Neural cell (in vitro differentiated cells): Measurements from ENCODE around the gene CDON. TPM values are rescaled to one million over a fixed set of nuclear protein-coding genes. Genes with fewer than 3 reads are reported as not detected.

Experiments
- H2AFZ ChIP-seq: fragments of 200-600, 300-800 bp; sonication (generic), shearing (Covaris generic); 2 replicates; pipeline ENCODE4 v1.6.0; 2014; ENCODE audit warnings: low read depth, mild to moderate bottlenecking, antibody characterized with exemption, low read length, moderate library complexity
- H3F3A ChIP-seq: fragments of 200-600 bp; shearing (Covaris generic); 2 replicates; pipeline ENCODE4 v1.6.1; 2016; ENCODE audit warnings: mild to moderate bottlenecking, moderate library complexity, mixed read lengths, antibody characterized with exemption, low read length; ENCODE audit not compliant: insufficient read depth, poor library complexity, severe bottlenecking
- H3K27ac ChIP-seq: fragments of 200-600, 300-800 bp; sonication (generic), shearing (Covaris generic); 2 replicates; pipeline ENCODE4 v1.5.1; 2014; ENCODE audit warnings: mild to moderate bottlenecking, low read length, moderate library complexity
- H3K27me3 ChIP-seq: fragments of 300-800, 200-600 bp; sonication (generic), shearing (Covaris generic); 2 replicates; pipeline ENCODE4 v1.6.0; 2014; ENCODE audit warnings: mild to moderate bottlenecking, low read depth, low read length, moderate library complexity; ENCODE audit not compliant: insufficient read depth
- H3K36me3 ChIP-seq: fragments of 300-800, 200-600 bp; sonication (generic), shearing (Covaris generic); 2 replicates; pipeline ENCODE4 v1.5.1; 2014; ENCODE audit warnings: mild to moderate bottlenecking, antibody characterized with exemption, low read length, moderate library complexity; ENCODE audit not compliant: insufficient read depth
- H3K4me2 ChIP-seq: fragments of 300-800, 200-600 bp; sonication (generic), shearing (Covaris generic); 2 replicates; pipeline ENCODE4 v1.6.0; 2014; ENCODE audit warnings: mild to moderate bottlenecking, low read length
- H3K4me3 ChIP-seq: fragments of 300-800, 200-600 bp; sonication (generic), shearing (Covaris generic); 2 replicates; pipeline ENCODE4 v1.5.1; 2014; ENCODE audit warnings: mild to moderate bottlenecking, low read length, moderate library complexity
- H3K79me2 ChIP-seq: fragments of 200-600 bp; shearing (Covaris generic); replicated peaks from 2 replicates; pipeline ENCODE4 v1.6.0; 2014; ENCODE audit warnings: mild to moderate bottlenecking, low read length, moderate library complexity; ENCODE audit not compliant: insufficient read depth
- H3K9ac ChIP-seq: fragments of 300-800, 200-600 bp; sonication (generic), shearing (Covaris generic); 2 replicates; pipeline ENCODE4 v1.6.1; 2016; ENCODE audit warnings: mild to moderate bottlenecking, low read length, mixed read lengths
- H3K9me2 ChIP-seq: fragments of 200-600 bp; shearing (Covaris generic); 2 replicates; pipeline ENCODE4 v1.6.1; 2016; ENCODE audit warnings: mild to moderate bottlenecking, low read length, mixed read lengths; ENCODE audit not compliant: insufficient read depth
- H3K9me3 ChIP-seq: fragments of 200-600, 300-800 bp; sonication (generic), shearing (Covaris generic); 2 replicates; pipeline ENCODE4 v1.6.1; 2016; ENCODE audit warnings: mild to moderate bottlenecking, mixed run types, low read length, moderate library complexity, mixed read lengths
- H4K20me1 ChIP-seq: fragments of 200-600 bp; shearing (Covaris generic); 2 replicates; pipeline ENCODE4 v1.6.1; 2016; ENCODE audit warnings: mild to moderate bottlenecking, mixed run types; ENCODE audit not compliant: insufficient read depth
- EP300 ChIP-seq: fragments of 450-650 bp; conservative IDR thresholded peaks from 2 replicates; pipeline ENCODE4 v1.6.1; 2014; ENCODE audit warnings: antibody characterized with exemption, mild to moderate bottlenecking, moderate library complexity; ENCODE audit not compliant: poor library complexity, severe bottlenecking
- EZH2 ChIP-seq: fragments of 200-600, 300-800 bp; shearing (Covaris generic), sonication (generic); IDR thresholded peaks from 2 replicates; pipeline ENCODE4 v1.6.1; 2014; ENCODE audit warnings: antibody characterized with exemption, low read length, borderline replicate concordance, mild to moderate bottlenecking; ENCODE audit not compliant: insufficient read depth, poor library complexity, severe bottlenecking
- MXI1 ChIP-seq: fragments of 450-650 bp; conservative IDR thresholded peaks from 2 replicates; pipeline ENCODE4 v1.6.1; 2014; ENCODE audit warnings: antibody characterized with exemption, mild to moderate bottlenecking; ENCODE audit not compliant: poor library complexity, severe bottlenecking
- POLR2AphosphoS5 ChIP-seq: IDR thresholded peaks from 2 replicates; pipeline ENCODE4 v1.6.1; 2012
- RAD21 ChIP-seq: fragments of 450-650 bp; conservative IDR thresholded peaks from 2 replicates; pipeline ENCODE4 v1.6.1; 2014; ENCODE audit warnings: antibody characterized with exemption, mild to moderate bottlenecking, moderate library complexity
- SMC3 ChIP-seq: fragments of 450-650 bp; conservative IDR thresholded peaks from 2 replicates; pipeline ENCODE4 v1.6.1; 2014; ENCODE audit warnings: antibody characterized with exemption, mild to moderate bottlenecking, moderate library complexity; ENCODE audit not compliant: poor library complexity
- TAF1 ChIP-seq: IDR thresholded peaks from 2 replicates; pipeline ENCODE4 v1.6.1; 2012; ENCODE audit warnings: low read depth
- polyA plus RNA-seq: library from polyadenylated mRNA; depleted of rRNA; stranded (reverse); fragments of >200 nt; gene quantifications from 2 replicates; pipeline ENCODE4 v1.2.3, GENCODE V29; 2014
- TF ChIP-seq, protein P1 (sequence below): fragments of 450-650 bp; IDR thresholded peaks from 2 replicates; pipeline ENCODE4 v1.5.1; 2014; ENCODE audit warnings: antibody characterized with exemption, mild to moderate bottlenecking, moderate library complexity; ENCODE audit not compliant: poor library complexity, severe bottlenecking
- TF ChIP-seq, protein P2 (sequence below): IDR thresholded peaks from 2 replicates; pipeline ENCODE4 v1.6.1; 2012; ENCODE audit warnings: borderline replicate concordance

CDON gene
- polyA plus RNA-seq, 1 donor from 2014 or later: 44.1 TPM

DNA sequence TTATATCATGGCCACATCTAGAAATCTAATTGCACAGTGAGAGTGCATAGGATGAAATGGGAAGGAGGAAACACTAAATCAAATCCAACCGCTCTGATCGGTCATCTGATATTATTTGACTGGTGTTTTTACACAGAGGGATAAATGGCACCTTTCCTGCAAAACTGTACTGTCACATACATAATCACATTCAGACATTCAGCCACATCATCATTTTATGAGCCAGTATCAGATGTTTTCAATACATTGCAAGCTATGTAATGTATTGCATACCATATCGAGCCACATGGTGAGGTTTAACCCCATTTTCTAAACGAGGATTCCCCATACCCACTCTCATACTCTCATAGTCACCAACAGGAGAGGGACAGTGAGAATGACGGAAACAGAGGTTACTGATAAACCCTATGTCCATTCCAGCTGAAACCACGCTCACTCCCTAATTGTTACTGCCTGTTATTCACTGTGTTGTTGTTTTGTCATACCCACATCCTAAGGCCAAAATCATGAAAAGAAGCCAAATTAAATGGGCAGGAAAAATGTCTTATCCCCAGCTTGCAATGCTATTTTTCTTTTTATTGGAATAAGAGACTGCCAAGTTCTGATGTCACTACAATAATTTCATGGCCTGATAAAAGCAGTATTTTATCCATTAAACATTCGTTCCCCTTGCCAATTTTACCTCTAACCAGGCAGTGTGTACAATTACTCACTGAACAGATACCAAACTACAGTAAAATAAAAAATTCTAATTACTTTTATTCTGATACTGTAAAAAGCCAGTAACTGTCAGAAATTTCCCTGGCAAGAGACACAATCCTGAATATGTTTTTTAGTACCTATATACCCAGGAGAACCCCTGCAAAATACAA is 9.0 kb downstream of the CDON start:
- TF ChIP-seq TAF1 (no peak), RAD21 (no peak), EP300 (no peak), POLR2AphosphoS5 (no peak), SMC3 (no peak), MXI1 (no peak), EZH2 (no peak)
- TF ChIP-seq, protein P1, sequence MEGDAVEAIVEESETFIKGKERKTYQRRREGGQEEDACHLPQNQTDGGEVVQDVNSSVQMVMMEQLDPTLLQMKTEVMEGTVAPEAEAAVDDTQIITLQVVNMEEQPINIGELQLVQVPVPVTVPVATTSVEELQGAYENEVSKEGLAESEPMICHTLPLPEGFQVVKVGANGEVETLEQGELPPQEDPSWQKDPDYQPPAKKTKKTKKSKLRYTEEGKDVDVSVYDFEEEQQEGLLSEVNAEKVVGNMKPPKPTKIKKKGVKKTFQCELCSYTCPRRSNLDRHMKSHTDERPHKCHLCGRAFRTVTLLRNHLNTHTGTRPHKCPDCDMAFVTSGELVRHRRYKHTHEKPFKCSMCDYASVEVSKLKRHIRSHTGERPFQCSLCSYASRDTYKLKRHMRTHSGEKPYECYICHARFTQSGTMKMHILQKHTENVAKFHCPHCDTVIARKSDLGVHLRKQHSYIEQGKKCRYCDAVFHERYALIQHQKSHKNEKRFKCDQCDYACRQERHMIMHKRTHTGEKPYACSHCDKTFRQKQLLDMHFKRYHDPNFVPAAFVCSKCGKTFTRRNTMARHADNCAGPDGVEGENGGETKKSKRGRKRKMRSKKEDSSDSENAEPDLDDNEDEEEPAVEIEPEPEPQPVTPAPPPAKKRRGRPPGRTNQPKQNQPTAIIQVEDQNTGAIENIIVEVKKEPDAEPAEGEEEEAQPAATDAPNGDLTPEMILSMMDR: no peak
- TF ChIP-seq, protein P2, sequence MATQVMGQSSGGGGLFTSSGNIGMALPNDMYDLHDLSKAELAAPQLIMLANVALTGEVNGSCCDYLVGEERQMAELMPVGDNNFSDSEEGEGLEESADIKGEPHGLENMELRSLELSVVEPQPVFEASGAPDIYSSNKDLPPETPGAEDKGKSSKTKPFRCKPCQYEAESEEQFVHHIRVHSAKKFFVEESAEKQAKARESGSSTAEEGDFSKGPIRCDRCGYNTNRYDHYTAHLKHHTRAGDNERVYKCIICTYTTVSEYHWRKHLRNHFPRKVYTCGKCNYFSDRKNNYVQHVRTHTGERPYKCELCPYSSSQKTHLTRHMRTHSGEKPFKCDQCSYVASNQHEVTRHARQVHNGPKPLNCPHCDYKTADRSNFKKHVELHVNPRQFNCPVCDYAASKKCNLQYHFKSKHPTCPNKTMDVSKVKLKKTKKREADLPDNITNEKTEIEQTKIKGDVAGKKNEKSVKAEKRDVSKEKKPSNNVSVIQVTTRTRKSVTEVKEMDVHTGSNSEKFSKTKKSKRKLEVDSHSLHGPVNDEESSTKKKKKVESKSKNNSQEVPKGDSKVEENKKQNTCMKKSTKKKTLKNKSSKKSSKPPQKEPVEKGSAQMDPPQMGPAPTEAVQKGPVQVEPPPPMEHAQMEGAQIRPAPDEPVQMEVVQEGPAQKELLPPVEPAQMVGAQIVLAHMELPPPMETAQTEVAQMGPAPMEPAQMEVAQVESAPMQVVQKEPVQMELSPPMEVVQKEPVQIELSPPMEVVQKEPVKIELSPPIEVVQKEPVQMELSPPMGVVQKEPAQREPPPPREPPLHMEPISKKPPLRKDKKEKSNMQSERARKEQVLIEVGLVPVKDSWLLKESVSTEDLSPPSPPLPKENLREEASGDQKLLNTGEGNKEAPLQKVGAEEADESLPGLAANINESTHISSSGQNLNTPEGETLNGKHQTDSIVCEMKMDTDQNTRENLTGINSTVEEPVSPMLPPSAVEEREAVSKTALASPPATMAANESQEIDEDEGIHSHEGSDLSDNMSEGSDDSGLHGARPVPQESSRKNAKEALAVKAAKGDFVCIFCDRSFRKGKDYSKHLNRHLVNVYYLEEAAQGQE: no peak
- no peaks in the 10 kb centered on the region for H3K36me3 ChIP-seq
- H3K9me3 ChIP-seq: no peaks in the 10 kb centered on the region
- no peak overlapping the region for H3K27ac ChIP-seq
- peaks cover 88% of the 10 kb centered on the region for H3K79me2 ChIP-seq
- H4K20me1 ChIP-seq: no peaks in the 10 kb centered on the region
- no peaks in the 10 kb centered on the region for H3F3A ChIP-seq
- no peak overlapping the region for H3K4me2 ChIP-seq
- H3K9me2 ChIP-seq: no peaks in the 10 kb centered on the region
- no peak overlapping the region for H2AFZ ChIP-seq
- no peak overlapping the region for H3K9ac ChIP-seq
- H3K4me3 ChIP-seq: no peak overlapping the region
- no peaks in the 10 kb centered on the region for H3K27me3 ChIP-seq

DNA sequence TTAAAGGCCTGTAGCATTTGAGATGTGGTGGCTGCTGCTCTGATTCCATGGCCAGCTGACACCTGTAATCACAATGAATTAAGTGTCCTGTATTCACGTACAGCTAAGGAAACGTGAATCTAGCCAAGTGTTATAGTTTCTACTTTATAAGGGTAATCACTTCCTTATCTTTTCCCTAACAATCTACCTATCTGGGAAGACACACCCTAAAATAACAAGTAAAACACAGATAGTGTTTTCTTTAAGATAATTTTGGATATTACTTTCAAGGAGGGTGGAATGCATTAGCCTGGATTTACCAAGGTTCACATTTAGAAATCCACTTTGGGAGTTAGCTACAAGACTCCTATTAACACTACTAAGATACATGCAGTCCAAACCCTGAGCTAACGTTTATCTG is 11.5 kb downstream of the CDON start:
- Histone ChIP-seq H3K4me3 (no peak overlapping the region), H3K27ac (no peak overlapping the region), H4K20me1 (no peaks in the 10 kb centered on the region), H3F3A (no peaks in the 10 kb centered on the region), H3K27me3 (no peaks in the 10 kb centered on the region), H3K4me2 (no peak overlapping the region), H2AFZ (no peak overlapping the region), H3K9me2 (no peaks in the 10 kb centered on the region), H3K9ac (no peak overlapping the region), H3K36me3 (no peaks in the 10 kb centered on the region), H3K79me2 (peaks cover 84% of the 10 kb centered on the region), H3K9me3 (no peaks in the 10 kb centered on the region)
- TF ChIP-seq EZH2: no peak
- TF ChIP-seq, protein P1: no peak
- no peak for TF ChIP-seq EP300
- TF ChIP-seq MXI1: no peak
- TF ChIP-seq RAD21: no peak
- no peak for TF ChIP-seq POLR2AphosphoS5
- TF ChIP-seq, protein P2: no peak
- no peak for TF ChIP-seq SMC3
- TF ChIP-seq TAF1: no peak
